HG02763 (cell line): ENCODE results near the gene HINT1.
"Not testable (repeated sequence)": the region's sequence is repeated elsewhere in the genome, so short reads cannot be mapped to it uniquely, and the experiment has no call there.

Experiments
- ATAC-seq: cut with Tn5 transposase; IDR thresholded peaks from one replicate; pipeline ENCODE4 v1.9.1; 2021; ENCODE audit warnings: mild to moderate bottlenecking, moderate library complexity; ENCODE audit not compliant: unreplicated experiment

HINT1 gene

DNA sequence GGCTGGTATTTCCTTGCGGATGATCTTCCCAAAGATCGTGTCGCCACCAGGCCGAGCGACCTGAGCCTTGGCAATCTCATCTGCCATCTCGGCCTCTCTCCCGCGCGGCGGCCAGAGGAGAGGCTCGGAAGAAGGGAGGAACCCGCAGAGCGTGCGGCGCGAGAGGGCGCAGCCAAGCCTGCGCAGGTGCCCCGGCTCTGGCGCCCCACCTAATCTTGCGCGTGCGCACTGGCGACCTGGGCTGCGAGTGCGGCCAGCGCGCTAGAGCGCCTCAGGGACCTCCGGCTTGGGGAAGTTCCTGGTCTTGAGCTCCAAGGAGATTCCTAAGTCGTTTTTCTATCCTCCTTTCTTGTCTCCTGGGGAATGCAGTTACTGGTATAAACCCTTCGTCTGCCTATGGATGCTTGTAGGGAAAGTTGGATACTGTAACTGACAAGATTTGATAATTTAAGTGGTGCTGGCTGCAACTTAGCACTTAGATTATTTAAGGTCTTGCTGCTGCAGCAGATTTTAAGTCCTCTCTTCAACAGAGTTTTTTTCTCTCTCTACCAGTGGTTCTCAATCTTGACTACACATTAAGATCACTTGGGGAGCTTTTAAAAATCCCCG, at the start of gene HINT1:
Gene HINT1 (minus strand): TSS at position 138 of the 609 bp plus-strand sequence. CDS start 51 bp downstream, at position 87.
- ATAC-seq = peak; percentile 84

DNA sequence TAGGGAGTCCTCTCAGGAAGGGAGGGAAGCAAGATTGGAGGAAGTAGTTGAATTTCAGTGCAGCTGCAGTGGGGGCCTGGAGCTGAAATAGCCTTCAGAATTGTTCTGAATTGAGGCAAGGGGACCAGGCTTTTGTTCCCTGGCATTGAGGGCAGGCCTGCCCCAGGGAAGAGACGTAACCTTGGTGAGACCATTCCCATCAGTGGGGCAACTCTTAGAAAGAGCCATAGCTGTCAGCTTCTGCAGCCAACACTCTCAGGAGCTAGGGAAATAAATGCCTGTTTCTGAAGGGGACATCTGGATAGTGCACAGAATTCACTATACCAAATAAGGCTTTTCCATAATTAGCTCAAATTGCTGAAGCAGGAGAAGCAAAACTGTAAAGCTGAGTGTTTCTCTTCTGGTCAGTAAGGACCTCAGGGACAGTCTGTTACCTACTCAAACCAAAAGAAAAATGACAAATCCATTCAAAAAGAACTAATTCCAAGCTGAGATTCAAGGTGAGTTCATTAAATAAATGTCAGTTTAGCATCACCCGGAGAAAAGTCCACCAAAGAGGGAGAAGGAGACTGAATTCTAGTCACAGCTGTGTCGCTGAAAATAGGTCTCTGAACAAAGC, 49.7 kb upstream of the HINT1 start:
- no peak for ATAC-seq

DNA sequence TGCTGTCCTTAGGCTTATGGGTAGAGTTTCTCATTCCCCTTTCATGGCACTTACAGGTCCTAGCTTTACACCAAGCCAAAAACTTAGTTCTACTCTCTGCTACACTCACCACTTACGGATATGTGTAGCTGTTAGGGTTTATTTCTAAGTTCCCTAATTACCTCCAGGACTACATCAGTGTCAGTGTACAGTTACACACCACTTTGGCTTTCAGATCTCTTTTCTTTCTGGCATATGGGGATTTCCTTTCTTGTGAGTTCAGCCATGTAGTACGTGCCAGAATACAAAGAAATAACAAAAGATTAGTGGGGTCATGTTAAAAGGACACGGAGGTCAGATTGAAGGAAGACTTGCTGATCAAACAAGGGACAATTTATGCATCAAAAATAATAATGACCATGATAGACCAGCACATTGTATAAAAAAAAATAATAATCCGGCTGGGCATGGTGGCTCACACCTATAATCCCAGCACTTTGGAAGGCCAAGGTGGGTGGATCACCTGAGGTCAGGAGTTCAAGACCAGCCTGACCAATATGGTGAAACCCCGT, 47.5 kb upstream of the HINT1 start:
- ATAC-seq = peak; percentile 42

DNA sequence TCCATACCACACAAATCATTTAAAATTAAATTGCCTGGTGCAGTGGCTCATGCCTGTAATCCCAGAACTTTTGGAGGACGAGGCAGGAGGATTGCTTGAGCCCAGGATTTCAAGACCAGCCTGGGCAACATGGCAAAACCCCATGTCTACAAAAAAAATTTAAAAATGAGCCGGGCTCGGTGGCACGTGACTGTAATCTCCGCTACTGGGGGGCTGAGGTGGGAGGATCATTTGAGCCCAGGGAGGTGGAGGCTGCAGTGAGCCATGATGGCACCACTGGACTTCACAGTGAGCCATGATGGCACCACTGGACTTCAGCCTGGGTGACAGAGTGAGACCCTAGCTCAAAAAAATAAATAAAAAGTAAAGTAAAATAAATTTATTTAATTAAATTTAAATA, 46.6 kb upstream of the HINT1 start:
- ATAC-seq = no peak

DNA sequence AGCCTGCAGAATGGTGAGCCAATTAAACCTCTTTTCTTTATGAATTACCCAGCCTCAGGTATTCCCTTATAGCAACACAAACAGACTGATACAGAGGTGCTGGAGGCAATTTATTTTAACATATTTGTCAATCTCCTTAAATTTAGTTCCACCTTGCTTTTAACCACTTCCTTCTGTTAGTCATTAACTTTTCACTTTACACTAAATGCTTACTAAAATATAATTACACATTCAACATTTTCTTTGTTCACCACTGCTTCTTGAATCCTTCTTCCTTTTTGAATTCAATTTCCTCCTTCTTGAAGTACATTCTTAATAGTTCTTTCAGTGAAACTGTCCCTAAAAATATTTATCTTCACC, 45.1 kb upstream of the HINT1 start:
- no peak for ATAC-seq

DNA sequence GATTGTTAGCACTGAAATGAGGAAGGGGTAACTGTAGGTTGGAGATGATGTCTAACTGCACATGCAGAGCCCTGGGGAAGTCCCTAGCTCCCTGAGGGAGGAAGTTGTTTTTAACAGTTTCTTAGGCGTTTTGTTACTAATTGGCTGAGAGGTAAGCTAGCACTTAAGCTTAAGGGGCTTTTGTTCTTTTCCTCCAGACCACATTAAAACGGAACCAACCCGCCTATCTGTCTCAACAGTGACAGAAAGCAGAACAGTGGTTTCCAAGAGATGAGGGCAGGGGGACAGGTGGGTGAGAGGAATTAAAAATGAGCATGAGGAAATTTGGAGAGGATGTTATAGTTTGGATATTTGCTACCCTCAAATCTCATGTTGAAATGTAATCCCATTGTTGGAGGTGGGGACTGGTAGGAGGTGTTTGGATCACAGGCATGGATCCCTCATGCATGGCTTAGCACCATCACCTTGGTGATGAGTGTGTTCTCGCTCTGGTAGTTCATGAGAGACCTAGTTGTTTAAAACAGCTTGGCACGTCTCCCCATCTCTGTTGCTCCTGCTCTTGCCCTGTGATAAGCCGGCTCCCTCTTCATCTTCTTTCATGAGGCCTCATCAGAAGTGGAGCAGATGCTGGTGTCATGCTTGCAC, 44.6 kb upstream of the HINT1 start:
- peak; percentile 78 for ATAC-seq

DNA sequence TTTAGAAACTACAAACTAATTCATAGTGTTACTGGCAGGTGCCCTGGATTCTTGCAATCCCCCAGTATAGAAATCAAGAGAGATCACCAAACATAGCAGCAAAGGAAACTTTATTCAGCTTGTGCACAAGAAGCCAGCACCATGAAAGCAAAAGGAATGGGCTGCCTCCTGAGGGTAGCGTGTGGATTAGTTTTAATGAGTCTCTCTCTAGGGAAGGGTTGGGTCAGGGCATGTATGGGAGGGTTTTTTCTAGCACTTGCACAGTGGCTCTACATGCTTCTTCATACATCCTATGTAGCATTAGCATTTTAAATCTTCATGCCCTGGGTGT, 44.1 kb upstream of the HINT1 start:
- ATAC-seq = no peak

DNA sequence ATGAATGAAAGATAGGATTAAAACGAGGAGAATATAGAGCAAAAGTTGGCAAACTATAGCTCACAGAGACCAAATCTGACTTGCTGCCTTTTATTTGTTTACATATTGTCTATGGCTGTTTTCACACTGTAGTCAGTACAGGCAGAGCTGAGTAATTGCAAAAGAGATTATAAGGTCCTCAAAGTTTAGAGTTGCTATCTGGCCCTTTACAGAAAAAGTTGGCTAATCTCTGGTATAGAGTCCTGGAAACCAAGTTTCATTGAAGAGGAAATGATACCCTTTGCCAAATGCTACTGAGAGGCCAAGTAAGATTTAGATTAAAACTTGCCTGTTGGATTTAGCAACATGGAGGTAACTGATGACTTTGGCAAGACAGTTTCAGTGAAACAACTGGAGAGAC, 41.7 kb upstream of the HINT1 start:
- ATAC-seq = no peak

DNA sequence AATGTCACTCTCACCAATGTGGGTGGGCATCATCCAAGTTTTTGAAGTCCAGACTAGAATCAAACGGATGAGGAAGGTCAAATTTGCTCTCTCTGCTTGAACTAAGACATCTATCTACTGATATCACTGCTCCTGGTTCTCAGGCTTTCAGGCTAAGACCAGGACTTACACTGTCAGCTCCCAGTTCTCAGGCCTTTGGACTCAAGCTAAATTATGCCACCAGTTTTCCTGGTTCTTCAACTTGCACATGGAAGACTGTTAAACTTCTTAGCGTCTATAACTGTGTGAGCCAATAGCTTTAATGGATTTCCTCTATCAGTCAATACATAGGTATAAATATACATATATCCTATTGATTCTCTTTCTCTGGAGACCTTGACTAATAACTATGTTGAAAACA, 41.0 kb upstream of the HINT1 start:
- no peak for ATAC-seq

DNA sequence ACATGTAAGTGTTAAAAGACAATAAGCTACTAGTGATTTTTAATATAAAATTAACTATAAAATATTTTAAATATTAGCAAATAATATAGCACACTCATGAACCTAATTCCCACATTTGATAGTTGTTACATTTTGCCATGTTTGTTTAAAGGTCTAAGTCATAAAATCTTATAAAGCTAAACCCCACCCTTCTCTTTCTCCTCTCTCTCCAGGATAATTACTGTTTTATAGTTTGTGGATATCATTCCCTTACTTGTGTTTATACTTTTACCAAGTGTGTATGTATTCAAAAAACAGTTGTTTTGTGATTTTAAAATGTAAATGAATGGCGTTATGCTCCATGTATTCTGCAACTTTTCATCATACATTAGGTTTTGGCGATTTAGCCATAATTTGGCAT, 39.9 kb upstream of the HINT1 start:
- ATAC-seq = no peak

- ATAC-seq = no peak
Observed at GRCh38 chr5:131200560-131200959, 35.5 kb upstream of the HINT1 start.

DNA sequence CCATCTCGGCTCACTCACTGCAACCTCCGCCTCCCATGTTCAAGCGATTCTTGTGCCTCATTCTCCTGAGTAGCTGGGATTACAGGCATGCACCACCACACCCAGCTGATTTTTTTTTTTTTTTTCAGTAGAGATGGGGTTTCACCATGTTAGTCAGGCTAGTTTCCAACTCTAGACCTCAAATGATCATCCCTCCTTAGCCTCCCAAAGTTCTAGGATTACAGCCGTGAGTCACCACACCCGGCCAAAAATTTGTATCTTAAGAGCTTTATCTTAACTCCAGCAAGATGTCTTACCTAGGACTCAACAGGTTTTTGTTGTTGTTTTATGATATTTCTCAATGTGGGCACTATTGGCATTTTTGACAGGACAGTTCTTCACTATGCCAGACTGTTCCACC, 33.6 kb upstream of the HINT1 start:
- no peak for ATAC-seq

- no peak for ATAC-seq
Observed at GRCh38 chr5:131196331-131196730, 31.3 kb upstream of the HINT1 start.

- no peak for ATAC-seq
Observed at GRCh38 chr5:131195696-131196095, 30.6 kb upstream of the HINT1 start.

DNA sequence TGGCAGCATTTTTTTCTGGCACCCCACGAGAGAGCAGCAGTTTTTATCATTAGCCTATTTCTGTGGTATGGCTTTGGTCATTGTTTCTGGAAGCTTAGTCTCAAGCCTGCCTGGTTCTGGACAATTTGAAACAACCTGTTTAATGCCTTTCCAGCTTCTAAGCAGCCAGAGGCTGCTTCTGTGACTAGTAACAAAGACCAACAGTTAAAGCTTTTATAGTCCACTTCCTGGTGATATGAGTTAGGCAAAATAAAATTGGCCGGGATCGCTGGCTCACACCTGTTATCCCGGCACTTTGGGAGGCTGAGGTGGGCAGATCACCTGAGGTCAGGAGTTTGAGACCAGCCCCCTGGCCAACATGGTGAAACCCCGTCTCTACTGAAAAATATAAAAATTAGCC, 29.7 kb upstream of the HINT1 start:
- no peak for ATAC-seq

GRCh38 chr5:131193897-131194296, 28.8 kb upstream of the HINT1 start:
- ATAC-seq = not testable (repeated sequence)

DNA sequence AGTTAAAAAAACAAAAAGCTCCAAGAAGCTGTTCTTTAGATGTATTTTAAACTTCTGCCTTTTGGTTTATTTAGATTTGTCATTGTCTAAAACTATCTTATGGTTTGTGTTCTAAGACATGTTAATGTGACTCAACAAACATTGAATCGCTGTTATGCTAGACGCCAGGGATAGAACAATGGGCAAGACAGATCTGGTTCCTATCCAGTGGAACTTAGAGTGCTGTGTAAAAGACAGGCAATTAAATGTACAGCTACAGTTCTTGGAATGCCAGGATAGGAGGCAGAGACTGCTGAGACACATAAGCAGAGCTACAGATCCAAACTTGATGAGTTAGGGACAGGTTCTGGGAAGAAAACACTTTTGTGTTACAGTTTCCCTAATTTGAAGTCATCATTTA, 28.1 kb upstream of the HINT1 start:
- no peak for ATAC-seq

- ATAC-seq = no peak
Observed at GRCh38 chr5:131186561-131187256, 21.7 kb upstream of the HINT1 start.

GRCh38 chr5:131185523-131186104, 20.6 kb upstream of the HINT1 start:
- ATAC-seq = no peak

DNA sequence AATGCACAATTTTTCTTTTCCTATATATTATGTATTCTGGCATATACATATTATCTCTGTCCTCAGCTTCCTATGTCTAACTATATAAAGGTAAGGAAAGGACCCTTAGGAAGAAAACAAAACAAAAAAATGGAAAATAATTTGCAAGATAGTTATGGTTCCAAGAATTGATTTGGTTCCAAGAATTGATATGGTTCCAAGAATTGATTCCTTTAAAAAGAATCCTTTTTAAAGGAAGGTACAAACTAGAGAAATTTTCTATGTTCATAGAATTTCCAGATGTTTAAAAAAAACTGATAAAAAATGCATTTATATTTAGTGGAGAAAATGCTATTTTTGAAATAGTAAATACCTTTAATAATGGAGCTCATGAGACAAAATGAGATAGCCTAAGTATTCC, 17.8 kb upstream of the HINT1 start:
- ATAC-seq = no peak

DNA sequence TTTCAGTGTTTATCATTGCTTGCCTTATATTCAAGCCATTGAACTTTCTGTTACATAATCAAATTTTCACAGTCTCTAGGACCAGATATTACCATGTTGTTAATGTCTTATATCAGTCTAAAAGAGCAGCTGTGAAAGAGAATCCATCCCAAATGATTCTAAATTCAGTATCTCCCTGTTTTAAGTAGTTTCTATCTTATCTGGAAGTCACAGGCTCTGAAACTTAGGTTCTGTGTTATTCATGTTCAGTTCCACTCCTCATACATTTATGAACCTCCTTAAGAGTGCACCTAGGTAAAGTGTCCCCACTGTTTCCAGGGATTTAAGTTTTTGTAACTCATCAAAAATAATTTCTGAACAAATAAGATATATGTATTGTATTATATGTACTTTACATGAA, 15.4 kb upstream of the HINT1 start:
- no peak for ATAC-seq
